B cell (primary cell): ENCODE measurements around the gene DOCK4. TPM values are rescaled to one million over a fixed set of nuclear protein-coding genes. Genes with fewer than 3 reads are reported as not detected.

Experiments
- ATAC-seq: fragments of 200-7000 bp; cut with Tn5 transposase; one replicate; pipeline ENCODE4 v1.10.0; 2021; ENCODE audit warnings: low read depth, mild to moderate bottlenecking, moderate number of reproducible peaks, moderate library complexity
- CTCF ChIA-PET: fragments of 350-600 bp; sonication (Branson Sonifier 250); formaldehyde crosslinking; loops from one replicate; lab custom pipeline; 2021; ENCODE audit warnings: antibody characterized with exemption, inconsistent platforms; lab: Charles Lee
- POLR2A ChIA-PET: fragments of 350-600 bp; sonication (Branson Sonifier 250); formaldehyde crosslinking; loops from one replicate; lab custom pipeline; 2021; ENCODE audit warnings: antibody characterized with exemption; lab: Charles Lee
- DNase-seq: peaks from one replicate; pipeline ENCODE4 v3.0.0; 2013
- H2AFZ ChIP-seq: 2 replicates; pipeline ENCODE4 v1.6.1; 2012; ENCODE audit warnings: mild to moderate bottlenecking, low read depth, low read length; ENCODE audit not compliant: insufficient read depth, poor library complexity, severe bottlenecking
- H3K27ac ChIP-seq, 2 donors: 1 replicate in 1 of 2; 2 replicates in 1 of 2; pipeline ENCODE4 v1.5.1; 2012 to 2013; ENCODE audit warnings: low read length in 2 of 2, mild to moderate bottlenecking in 2 of 2, moderate library complexity in 1 of 2
- H3K27me3 ChIP-seq, 4 experiments: fragments of 200-600 bp in 1 of 4; sonication (generic) in 1 of 4; replicated peaks in 1 of 4; 1 replicate in 2 of 4; 2 replicates in 2 of 4; pipeline versions ENCODE4 v1.6.1 to v1.7.0; 2013 to 2016; ENCODE audit warnings: low read length in 3 of 4, mild to moderate bottlenecking in 2 of 4, mixed read lengths in 1 of 4, moderate library complexity in 1 of 4; ENCODE audit not compliant: insufficient read depth in 4 of 4, control insufficient read depth in 3 of 4; ENCODE audit errors: control extremely low read depth in 1 of 4
- H3K36me3 ChIP-seq, 2 experiments: replicated peaks in 1 of 2; 1 replicate in 1 of 2; 2 replicates in 1 of 2; pipeline versions ENCODE4 v1.6.1 to v1.7.1; 2013; ENCODE audit warnings: low read length in 1 of 2; ENCODE audit not compliant: insufficient read depth in 2 of 2, control insufficient read depth in 1 of 2; ENCODE audit errors: control extremely low read depth in 1 of 2, extremely low read depth in 1 of 2
- H3K4me1 ChIP-seq, 2 donors: fragments of 200-600 bp in 1 of 2; sonication (generic) in 1 of 2; 1 replicate in 1 of 2; 2 replicates in 1 of 2; pipeline versions ENCODE4 v1.5.1 to v1.6.1; 2013 to 2017; ENCODE audit warnings: low read length in 2 of 2; ENCODE audit not compliant: control insufficient read depth in 2 of 2, insufficient read depth in 2 of 2
- H3K4me2 ChIP-seq: replicated peaks from 2 replicates; pipeline ENCODE3; 2012; ENCODE audit warnings: mild to moderate bottlenecking, low read depth, low read length; ENCODE audit not compliant: poor library complexity, severe bottlenecking
- H3K4me3 ChIP-seq, 5 experiments: fragments of 200-600 bp in 1 of 5; sonication (generic) in 1 of 5; 1 replicate in 3 of 5; 2 replicates in 2 of 5; pipeline versions ENCODE4 v1.5.1 to v1.7.0; 2011 to 2016; ENCODE audit warnings: low read length in 4 of 5, mild to moderate bottlenecking in 4 of 5, low read depth in 2 of 5, control low read depth in 1 of 5, moderate library complexity in 1 of 5; ENCODE audit not compliant: insufficient read depth in 1 of 5; ENCODE audit errors: control extremely low read depth in 1 of 5, extremely low read depth in 1 of 5
- H3K79me2 ChIP-seq: fragments of 200-600 bp; sonication (generic); one replicate; pipeline ENCODE4 v1.6.0; 2016; ENCODE audit warnings: low read length; ENCODE audit not compliant: control insufficient read depth, insufficient read depth
- H3K9ac ChIP-seq: fragments of 200-600 bp; sonication (generic); 2 replicates; pipeline ENCODE4 v1.6.1; 2017; ENCODE audit warnings: mild to moderate bottlenecking, low read length, moderate library complexity
- H3K9me3 ChIP-seq, 3 donors: one replicate each; pipeline versions ENCODE4 v1.6.1 to v1.7.1; 2013; ENCODE audit warnings: low read length in 2 of 3; ENCODE audit not compliant: control insufficient read depth in 2 of 3, insufficient read depth in 1 of 3; ENCODE audit errors: control extremely low read depth in 1 of 3
- H4K20me1 ChIP-seq: 2 replicates; pipeline ENCODE4 v1.6.0; 2012; ENCODE audit warnings: mild to moderate bottlenecking, low read length; ENCODE audit not compliant: insufficient read depth, control insufficient read depth, poor library complexity, severe bottlenecking
- H3K27ac Mint-ChIP-seq: one replicate; pipeline ENCODE4 v1.8.0; 2021; ENCODE audit warnings: mixed read lengths
- H3K27me3 Mint-ChIP-seq: one replicate; pipeline ENCODE4 v1.8.0; 2021; ENCODE audit warnings: mixed read lengths
- H3K4me1 Mint-ChIP-seq: one replicate; pipeline ENCODE4 v1.8.0; 2021; ENCODE audit warnings: mixed read lengths
- H3K4me3 Mint-ChIP-seq: one replicate; pipeline ENCODE4 v1.8.0; 2021; ENCODE audit warnings: mixed read lengths
- H3K9me3 Mint-ChIP-seq: one replicate; pipeline ENCODE4 v1.8.0; 2022; ENCODE audit warnings: mixed read lengths; ENCODE audit not compliant: insufficient read depth
- CTCF ChIP-seq: fragments of 200-600 bp; IDR thresholded peaks from one replicate; pipeline ENCODE4 v1.8.0; 2022; ENCODE audit warnings: antibody characterized with exemption, mild to moderate bottlenecking
- EZH2 ChIP-seq: IDR thresholded peaks from 2 replicates; pipeline ENCODE4 v1.6.1; 2012; ENCODE audit warnings: borderline replicate concordance, low read depth, mild to moderate bottlenecking, moderate library complexity, low read length; ENCODE audit not compliant: insufficient read depth, poor library complexity, severe bottlenecking
- WGBS: methylation state at CpG from one replicate; pipeline ENCODE4 v1.1.5; 2013; ENCODE audit warnings: missing lambda C conversion rate; ENCODE audit not compliant: insufficient coverage; 5-methylcytosine and 5-hydroxymethylcytosine counted together
- intact Hi-C: fragments of 100-400 bp; cut with micrococcal nuclease; formaldehyde crosslinking; loops from one replicate; pipeline ENCODE4 v1.10.0; 2022
- polyA plus RNA-seq: library from polyadenylated mRNA; depleted of rRNA; stranded (reverse); fragments of >200 nt; gene quantifications from 2 replicates; pipeline ENCODE4 v1.2.3, GENCODE V29; 2012
- total RNA-seq, 2 donors: library from RNA; stranded (reverse); fragments of 120-200 nt in 1 of 2; gene quantifications; 1 replicate in 1 of 2; 2 replicates in 1 of 2; pipeline versions ENCODE4 v1.2.3 to v1.2.4, GENCODE V29; 2013 to 2022

Gene DOCK4
- total and polyA plus RNA-seq, 2 donors (not counting 1 experiment from before 2014, with no cell fraction given): 0.03 to 4.1 TPM

- H3K27ac ChIP-seq: no peak overlapping the region
- Mint-ChIP-seq H3K4me1 (peaks cover 34% of the 10 kb centered on the region), H3K9me3 (no peaks in the 10 kb centered on the region), H3K4me3 (no peak overlapping the region), H3K27ac (no peak overlapping the region), H3K27me3 (peaks cover 49% of the 10 kb centered on the region)
- H3K9me3 ChIP-seq: peaks cover 0 to 3% (median 0%) of the 10 kb centered on the region in 3 donors
- no peak for ATAC-seq
- no peak overlapping the region for H3K4me2 ChIP-seq
- 90% methylated on average over 1 of the region's 2 CpGs for whole genome bisulfite sequencing
- TF ChIP-seq CTCF (no peak), EZH2 (no peak)
- peaks cover 27 to 29% of the 10 kb centered on the region in 2 donors for H3K4me1 ChIP-seq
- H2AFZ ChIP-seq: no peak overlapping the region
- peaks cover 0 to 37% (median 32%) of the 10 kb centered on the region in 4 experiments for H3K27me3 ChIP-seq
- DNase-seq: peak; percentile 55
- no peak overlapping the region for H3K9ac ChIP-seq
- H3K79me2 ChIP-seq: peaks cover 25% of the 10 kb centered on the region
- POLR2A ChIA-PET: interaction anchor here (0.7 kb wide), 1 partner anchor 10 kb away, joined by 4 read pairs; no protein-coding TSS in a partner anchor
- H3K36me3 ChIP-seq: no peaks in the 10 kb centered on the region
- H3K4me3 ChIP-seq: no peak overlapping the region
- intact Hi-C loops: no loop called here
- no peaks in the 10 kb centered on the region for H4K20me1 ChIP-seq
- CTCF ChIA-PET: no interaction called here
These were observed 3.4 kb downstream of the DOCK4 start for GRCh38 chr7:112202816-112203215.

- DNase-seq: no peak
- Histone ChIP-seq H3K9me3 (peaks cover 0 to 3% (median 0%) of the 10 kb centered on the region in 3 donors), H3K27ac (no peak overlapping the region), H3K4me3 (no peak overlapping the region), H3K36me3 (no peaks in the 10 kb centered on the region), H3K4me2 (no peak overlapping the region), H3K9ac (no peak overlapping the region), H3K4me1 (peaks cover 19 to 20% of the 10 kb centered on the region in 2 donors), H2AFZ (no peak overlapping the region), H4K20me1 (no peaks in the 10 kb centered on the region), H3K27me3 (peaks cover 0 to 37% (median 32%) of the 10 kb centered on the region in 4 experiments), H3K79me2 (peaks cover 15% of the 10 kb centered on the region)
- no peaks in the 10 kb centered on the region for H3K9me3 Mint-ChIP-seq
- H3K27me3 Mint-ChIP-seq: peaks cover 58% of the 10 kb centered on the region
- H3K27ac Mint-ChIP-seq: no peak overlapping the region
- ChIA-PET CTCF (no interaction called here), POLR2A (no interaction called here)
- no peak for ATAC-seq
- TF ChIP-seq CTCF (no peak), EZH2 (no peak)
- intact Hi-C loops: no loop called here
- peaks cover 25% of the 10 kb centered on the region for H3K4me1 Mint-ChIP-seq
- no peak overlapping the region for H3K4me3 Mint-ChIP-seq
These were observed 4.4 kb downstream of the DOCK4 start for GRCh38 chr7:112201839-112202238.
